CD4-positive, alpha-beta T cell treated with Interleukin-6 for 4 hours (primary cell): Measurements from ENCODE around the gene GNAT1.

Experiments
- DNase-seq: peaks from one replicate; pipeline ENCODE4 v3.0.0-alpha.2; 2020; ENCODE audit warnings: mixed read lengths

GNAT1 gene

GRCh38 chr3:50190936-50191660 is at the start of gene GNAT1:
TSS of gene GNAT1 (plus strand) at chr3:50191610. CDS start at chr3:50191726, 116 bp downstream.
- DNase-seq = no peak

GRCh38 chr3:50146316-50146901 is 45.0 kb upstream of the GNAT1 start:
- no peak for DNase-seq

- DNase-seq = no peak
Measured at GRCh38 chr3:50147016-50147415, 44.4 kb upstream of the GNAT1 start.

- DNase-seq = no peak
Measured at GRCh38 chr3:50147447-50147846, 44.0 kb upstream of the GNAT1 start.

GRCh38 chr3:50147861-50148260 is 43.5 kb upstream of the GNAT1 start:
- DNase-seq = no peak

DNA sequence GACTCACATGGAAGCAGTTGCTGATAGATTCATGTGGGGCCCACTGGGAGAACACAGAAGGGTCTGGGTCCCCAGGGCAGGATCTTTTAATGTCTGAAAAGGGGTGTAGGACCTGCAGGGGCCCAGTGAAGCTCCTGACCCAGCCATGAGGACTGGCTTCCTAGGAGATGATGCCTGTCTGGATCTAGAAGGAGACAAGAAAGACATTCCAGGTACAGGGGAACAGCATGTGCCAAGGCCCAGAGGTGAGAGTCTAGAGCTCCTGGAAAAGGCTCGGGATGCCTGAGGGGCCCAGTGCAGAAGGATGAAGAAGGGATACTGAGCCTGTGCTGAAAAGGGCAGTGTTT is 41.0 kb upstream of the GNAT1 start:
- DNase-seq = no peak

DNA sequence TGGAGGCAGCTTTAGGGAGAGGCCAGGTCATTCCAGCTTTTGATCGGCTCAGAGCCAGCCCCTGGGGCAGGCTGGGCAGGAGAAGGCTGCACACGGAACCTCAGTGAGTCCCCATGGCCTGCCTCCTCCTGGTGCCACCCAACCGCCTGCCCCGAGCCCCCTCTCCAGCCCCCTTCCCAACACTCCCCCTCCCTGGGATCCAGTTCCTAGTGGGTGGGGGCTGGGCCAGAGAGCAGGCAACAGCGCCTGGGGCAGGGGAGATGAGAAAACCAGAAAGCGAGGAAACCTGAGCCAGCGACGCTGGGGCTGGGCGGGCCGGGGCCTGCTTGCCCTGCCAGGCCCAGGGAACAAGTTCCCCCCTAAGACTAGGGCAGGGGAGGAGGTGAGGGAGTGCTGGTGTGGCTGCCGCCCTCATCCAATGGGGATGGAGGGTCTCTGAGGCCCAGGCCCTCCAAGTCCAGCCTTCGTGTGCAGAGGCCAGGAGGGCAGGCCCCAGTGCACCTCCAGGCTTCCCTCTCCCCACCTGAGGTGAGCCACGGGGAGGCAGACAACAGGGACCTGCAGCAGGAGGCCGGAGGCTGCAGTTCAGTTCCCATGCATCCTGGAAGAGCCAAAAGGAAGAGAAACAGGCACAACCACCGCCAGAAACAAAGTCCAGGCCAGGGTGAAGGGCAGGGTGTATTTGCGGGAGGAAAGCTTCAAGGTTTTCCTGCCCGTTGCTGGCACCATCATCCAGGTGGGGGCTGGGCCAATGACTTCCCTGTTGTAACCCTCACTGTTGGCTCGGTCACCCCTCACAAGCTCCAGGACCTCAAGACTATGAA is 40.3 kb upstream of the GNAT1 start:
- no peak for DNase-seq

DNA sequence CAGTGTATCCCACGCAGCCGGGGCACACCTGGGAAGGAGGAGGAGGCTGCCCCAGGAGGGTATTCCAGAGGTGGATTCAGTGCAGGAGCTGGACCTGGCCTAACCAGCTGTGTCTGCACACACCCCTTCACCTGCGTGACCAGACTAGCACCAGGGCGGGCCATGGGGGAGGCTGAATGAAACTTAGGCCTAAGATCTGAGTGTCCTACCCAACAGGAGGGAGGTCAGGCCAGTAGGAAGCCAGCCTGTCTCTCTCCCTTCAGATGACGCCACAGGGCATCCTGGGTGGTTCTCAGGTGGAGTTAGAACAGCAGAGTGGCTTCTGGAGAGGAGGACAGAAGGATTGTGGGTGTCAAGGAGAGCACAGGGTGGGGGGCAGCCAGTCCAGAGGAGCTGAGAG is 39.7 kb upstream of the GNAT1 start:
- DNase-seq = no peak

GRCh38 chr3:50153782-50154475 is 37.5 kb upstream of the GNAT1 start:
- no peak for DNase-seq

DNA sequence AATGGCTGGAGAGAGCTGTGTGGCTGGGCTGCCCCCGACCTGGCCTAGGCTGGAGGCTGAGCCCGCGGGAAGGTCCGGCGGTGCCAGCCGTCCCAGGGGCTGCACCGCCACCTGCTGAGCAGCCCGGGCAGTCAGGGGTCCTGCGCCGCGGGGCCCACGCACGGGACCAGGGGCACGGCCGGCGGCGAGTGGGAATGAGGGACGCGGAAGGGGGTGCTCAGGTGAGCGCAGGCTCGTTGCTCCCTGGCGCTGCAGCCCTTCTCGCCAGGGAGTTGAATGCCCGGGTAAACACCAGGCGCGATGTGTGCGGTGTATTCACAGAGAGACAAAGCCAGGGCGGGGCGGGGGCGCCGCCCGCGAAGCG is 37.0 kb upstream of the GNAT1 start:
- no peak for DNase-seq

DNA sequence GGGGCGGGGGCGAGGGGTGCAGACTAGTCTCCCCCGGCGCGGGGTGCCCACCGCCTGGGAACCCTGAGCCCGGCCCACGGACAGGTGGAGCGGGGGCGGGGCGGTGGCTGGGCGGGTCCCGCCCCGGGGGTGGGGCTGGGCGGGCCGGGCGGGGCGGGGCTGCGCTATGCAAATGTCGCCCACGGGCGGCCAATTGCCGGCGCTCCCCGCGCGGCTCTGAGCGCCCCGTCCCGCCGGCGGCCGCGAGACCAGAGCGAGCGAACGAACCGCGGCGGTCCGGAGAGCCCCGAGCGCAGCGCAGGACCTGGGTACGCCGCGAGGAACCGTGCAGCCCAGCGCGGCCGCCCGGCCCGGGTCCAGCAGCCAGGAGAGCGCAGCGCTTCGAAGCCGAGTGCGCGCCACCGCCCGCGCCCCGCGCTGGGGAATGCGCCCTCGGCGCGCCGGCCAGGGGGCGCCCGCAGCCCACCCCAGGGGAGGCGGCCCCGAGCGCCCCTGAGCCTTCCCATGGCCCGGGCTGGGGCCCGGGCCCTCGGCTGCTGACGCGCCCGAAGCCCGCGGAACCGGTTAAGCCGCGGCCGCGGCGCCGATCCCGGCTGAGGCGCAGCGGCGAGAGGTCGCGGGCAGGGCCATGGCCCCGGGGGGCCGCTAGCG is 36.4 kb upstream of the GNAT1 start, which contains the start of gene SEMA3F:
Gene SEMA3F (plus strand): TSS at position 485 of the 651 bp plus-strand sequence. CDS start 4,299 bp downstream, outside the sequence.
- peak; percentile 74 for DNase-seq

DNA sequence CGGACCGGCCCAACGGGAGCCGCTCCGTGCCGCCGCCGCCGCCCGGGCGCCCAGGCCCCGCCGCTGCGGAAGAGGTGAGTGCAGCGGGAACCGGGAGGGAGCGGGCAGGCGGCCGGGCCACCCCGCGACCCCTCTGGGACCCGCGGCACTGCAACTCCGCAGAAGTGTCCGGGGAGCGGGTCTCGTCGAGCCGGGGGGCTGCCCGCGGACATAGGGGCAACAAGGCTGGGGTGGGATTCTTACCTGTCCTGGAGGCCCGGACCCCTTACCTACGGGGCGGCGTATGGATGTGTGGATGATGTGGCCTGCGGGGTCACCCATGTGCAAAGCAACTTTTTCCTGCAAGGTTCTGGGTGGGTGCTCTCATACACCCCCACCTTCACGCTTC is 35.9 kb upstream of the GNAT1 start:
- no peak for DNase-seq

DNA sequence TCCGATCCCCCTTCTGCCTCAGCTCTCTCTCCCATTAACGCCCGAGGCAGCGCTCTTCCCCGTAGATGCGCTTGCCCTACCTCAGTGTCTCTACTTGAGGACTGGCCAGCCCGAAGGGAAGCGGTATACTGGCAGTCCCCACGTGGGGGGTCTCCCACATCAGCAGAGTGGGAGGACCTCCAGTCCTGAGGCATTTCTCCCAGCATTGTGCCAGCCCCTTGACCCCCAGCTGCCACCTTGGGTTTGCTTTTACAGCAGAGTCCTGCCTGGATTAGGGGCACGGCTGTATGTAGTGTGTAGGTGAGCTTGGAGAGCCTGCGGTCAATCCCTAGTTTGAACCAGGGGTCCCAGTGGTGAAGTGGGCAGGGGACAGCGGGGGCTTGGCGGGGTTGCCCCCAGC is 35.5 kb upstream of the GNAT1 start:
- no peak for DNase-seq

- no peak for DNase-seq
Measured at GRCh38 chr3:50156549-50157493, 34.6 kb upstream of the GNAT1 start.

DNA sequence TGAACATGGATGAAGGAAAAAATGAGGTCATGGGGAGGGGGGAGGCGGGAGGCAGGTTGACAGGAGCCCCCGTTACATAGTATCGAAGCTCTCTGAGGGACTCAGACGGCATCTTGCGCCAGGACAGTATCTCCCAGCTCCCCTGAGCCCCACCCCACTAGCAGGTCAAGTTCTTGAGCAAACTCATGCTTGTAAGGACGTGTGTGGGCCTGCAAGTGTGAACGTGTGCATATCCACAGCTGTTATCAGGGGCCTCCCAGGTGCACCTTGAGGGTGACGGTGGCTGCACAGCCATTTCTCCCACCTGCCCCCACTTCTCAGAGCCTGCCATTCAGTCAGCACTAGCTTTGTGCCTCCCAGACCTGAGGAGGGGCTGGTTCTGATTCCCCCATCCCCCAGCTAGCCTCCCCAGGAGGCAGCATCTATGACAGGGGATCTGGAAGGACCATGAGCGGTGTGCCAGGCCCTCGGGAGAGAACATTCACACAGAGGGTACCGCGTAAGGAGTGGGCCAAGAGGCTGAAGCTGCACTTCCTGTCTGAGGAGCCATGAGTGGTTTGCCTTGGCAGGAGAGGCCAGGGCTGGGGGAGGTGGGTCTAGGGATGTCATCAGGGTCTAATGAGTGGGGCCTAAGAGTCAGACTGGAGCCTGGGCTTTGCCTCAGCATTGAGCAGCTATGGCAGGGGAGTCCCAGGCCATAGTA is 33.4 kb upstream of the GNAT1 start:
- no peak for DNase-seq

DNA sequence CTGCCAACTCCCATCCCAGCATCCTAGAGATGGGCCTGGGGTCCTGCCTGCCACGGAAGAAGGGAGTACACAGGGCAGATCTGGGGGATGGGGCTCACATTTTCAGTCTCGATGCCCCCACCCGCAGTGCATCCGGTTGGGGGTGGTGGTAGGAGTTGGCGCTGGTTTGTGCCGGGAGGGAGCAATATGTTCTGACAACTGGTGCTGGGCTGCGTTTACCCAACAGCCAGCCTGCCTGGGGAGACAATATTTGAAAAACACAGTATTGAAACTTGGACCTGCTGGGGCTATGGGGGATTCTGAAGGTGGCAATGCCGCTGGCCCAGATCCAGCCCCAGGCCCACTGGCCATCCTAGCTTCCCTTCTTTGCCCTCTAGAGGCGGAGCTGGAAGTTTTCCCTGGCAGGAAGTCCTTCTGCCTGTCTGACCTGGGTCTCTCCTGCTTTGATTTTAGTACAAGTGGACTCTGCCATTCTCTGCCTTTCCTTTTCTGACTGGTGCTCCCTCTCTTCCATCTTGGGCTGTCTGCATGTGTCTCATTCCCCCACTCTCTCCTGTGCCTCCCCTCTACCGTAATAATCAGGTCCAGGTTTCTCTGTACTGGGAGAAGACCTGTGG is 32.8 kb upstream of the GNAT1 start:
- DNase-seq = no peak

DNA sequence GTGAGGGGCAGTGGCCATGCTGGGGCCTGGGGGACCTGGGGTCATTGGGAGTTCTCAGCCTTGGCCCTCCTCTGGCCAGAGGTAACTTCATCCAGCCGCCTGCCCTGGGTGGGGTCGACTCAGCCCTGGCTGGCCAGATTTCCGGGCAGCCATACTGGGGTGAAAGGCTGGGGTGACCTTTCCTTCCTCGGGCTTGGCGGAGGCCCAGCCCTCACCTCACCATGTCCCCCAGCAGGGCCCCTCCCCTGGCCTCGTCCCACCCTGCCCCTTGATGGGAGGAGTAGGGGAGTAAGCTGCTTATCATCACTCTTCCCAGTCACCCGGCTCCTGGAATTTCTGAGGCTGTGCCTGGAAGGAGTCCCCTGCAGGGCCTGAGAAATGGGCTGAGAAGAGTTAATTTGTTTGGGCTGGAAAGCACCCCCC is 30.8 kb upstream of the GNAT1 start:
- no peak for DNase-seq

DNA sequence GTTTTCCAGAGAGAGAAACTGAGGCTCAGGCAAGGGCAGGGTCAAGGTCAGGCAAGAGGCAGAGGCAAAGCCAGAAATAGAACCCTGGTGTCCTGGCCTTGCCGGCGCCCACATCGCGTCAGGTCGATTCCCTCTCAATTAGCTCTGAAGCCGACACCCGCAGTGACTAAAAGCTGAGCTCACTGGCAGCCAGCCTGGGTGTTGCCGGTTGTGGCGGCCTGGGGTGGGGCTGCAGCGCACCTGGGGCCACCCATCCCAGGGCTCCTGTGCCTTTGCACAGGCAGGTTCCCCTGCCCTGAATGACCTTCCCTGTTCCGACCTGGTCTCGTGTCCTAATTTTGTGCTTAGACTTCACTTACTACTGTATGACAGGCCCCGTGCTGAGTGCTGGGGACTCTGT is 30.1 kb upstream of the GNAT1 start:
- no peak for DNase-seq

GRCh38 chr3:50162034-50162883 is 29.2 kb upstream of the GNAT1 start:
- no peak for DNase-seq
